ENCODE measurements around the gene NT5C2.
"Not testable (repeated sequence)": the region's sequence is repeated elsewhere in the genome, so short reads cannot be mapped to it uniquely, and the experiment has no call there.

NT5C2 gene

GRCh38 chr10:103083266-103083976 lies 109.7 kb downstream of the NT5C2 start:
- no peak for DNase-seq

GRCh38 chr10:103082683-103083082 lies 110.4 kb downstream of the NT5C2 start:
- DNase-seq = no peak

- no peak for DNase-seq
These were observed 112.0 kb downstream of the NT5C2 start for GRCh38 chr10:103080891-103081581.

- no peak for DNase-seq
These were observed 113.1 kb downstream of the NT5C2 start for GRCh38 chr10:103079946-103080345.

- DNase-seq = no peak
These were observed 114.0 kb downstream of the NT5C2 start for GRCh38 chr10:103079100-103079499.

GRCh38 chr10:103078676-103079075 lies 114.4 kb downstream of the NT5C2 start:
- no peak for DNase-seq

GRCh38 chr10:103078309-103078615 lies 114.8 kb downstream of the NT5C2 start:
- DNase-seq = no peak

GRCh38 chr10:103077491-103078308 lies 115.4 kb downstream of the NT5C2 start:
- no peak for DNase-seq

GRCh38 chr10:103077020-103077419 lies 116.1 kb downstream of the NT5C2 start:
- DNase-seq = no peak

GRCh38 chr10:103072891-103073290 lies 120.2 kb downstream of the NT5C2 start:
- DNase-seq = no peak

- no peak for DNase-seq
These were observed 120.8 kb downstream of the NT5C2 start for GRCh38 chr10:103072276-103072675.

GRCh38 chr10:103069453-103070331 lies 123.4 kb downstream of the NT5C2 start:
- peak in 1 of 2 experiments; percentile 38 for DNase-seq

- no peak for DNase-seq
These were observed 125.1 kb downstream of the NT5C2 start for GRCh38 chr10:103067956-103068355.

- DNase-seq = no peak
These were observed 125.6 kb downstream of the NT5C2 start for GRCh38 chr10:103067484-103067883.

GRCh38 chr10:103067099-103067477 lies 126.0 kb downstream of the NT5C2 start:
- DNase-seq = not testable (repeated sequence)

- DNase-seq = no peak
These were observed 126.7 kb downstream of the NT5C2 start for GRCh38 chr10:103066141-103067098.

- DNase-seq = no peak
These were observed 128.1 kb downstream of the NT5C2 start for GRCh38 chr10:103064956-103065355.

- peak in 1 of 2 experiments; percentile 15 for DNase-seq
These were observed 130.1 kb downstream of the NT5C2 start for GRCh38 chr10:103062854-103063590.

GRCh38 chr10:103060575-103060974 lies 132.5 kb downstream of the NT5C2 start:
- no peak for DNase-seq

- DNase-seq = no peak
These were observed 135.0 kb downstream of the NT5C2 start for GRCh38 chr10:103058034-103058433.

GRCh38 chr10:103055105-103055504 lies 138.0 kb downstream of the NT5C2 start:
- DNase-seq = no peak
